Measurements from ENCODE around the gene LNP1.
"Not testable (repeated sequence)": the region's sequence is repeated elsewhere in the genome, so short reads cannot be mapped to it uniquely, and the experiment has no call there.

LNP1 gene

GRCh38 chr3:100429187-100429716 lies 27.9 kb downstream of the LNP1 start:
- DNase-seq (ENCODE audit: low read depth) = no peak

- peak; percentile 63 for DNase-seq (ENCODE audit: low read depth)
Measured at GRCh38 chr3:100436951-100437350, 35.6 kb downstream of the LNP1 start.

- DNase-seq (ENCODE audit: low read depth) = peak; percentile 26
Measured at GRCh38 chr3:100437721-100438622, 36.6 kb downstream of the LNP1 start.

- DNase-seq (ENCODE audit: low read depth) = peak; percentile 10
Measured at GRCh38 chr3:100438623-100438974, 37.3 kb downstream of the LNP1 start.

DNA sequence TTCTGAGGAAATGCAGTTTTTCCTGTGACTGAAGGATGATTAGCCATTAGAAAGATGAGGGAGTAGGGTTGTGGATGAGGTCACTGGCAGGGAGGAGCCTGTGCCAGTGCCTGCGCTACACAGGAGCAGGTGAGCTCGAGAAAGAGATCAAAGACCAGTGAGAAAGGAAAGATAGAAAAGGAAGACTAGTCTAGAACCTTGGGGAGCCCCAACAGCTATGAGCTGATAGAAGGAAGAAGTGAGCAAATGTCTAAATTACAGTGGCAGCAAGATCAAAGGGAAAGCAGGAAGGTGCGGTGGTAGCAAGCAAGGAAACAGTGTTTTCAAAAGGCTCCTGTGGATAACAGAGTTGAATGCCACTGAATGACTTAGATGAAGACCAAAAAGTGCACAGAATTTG lies 39.6 kb downstream of the LNP1 start:
- no peak for DNase-seq (ENCODE audit: low read depth)

DNA sequence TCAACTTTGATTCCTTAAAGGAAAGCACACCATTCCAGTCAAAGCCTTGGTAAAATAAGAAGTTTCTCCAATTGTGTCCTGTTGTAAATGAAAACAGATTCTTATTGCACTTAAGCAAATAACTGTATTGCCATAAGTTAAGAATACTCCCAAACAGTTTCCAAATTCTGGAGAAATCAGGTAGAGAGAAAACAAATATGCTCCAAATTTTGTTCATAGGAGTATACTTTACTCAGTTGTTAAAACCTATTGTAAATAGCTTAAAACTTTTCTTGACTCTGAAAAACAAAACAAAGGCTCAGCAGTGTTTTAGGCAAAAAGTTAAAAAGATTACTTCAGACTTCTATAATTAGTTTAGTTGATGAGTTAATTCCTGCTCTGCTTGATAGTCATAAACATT lies 42.4 kb downstream of the LNP1 start:
- no peak for DNase-seq (ENCODE audit: low read depth)

GRCh38 chr3:100447067-100447466 lies 45.7 kb downstream of the LNP1 start:
- DNase-seq (ENCODE audit: low read depth) = not testable (repeated sequence)

DNA sequence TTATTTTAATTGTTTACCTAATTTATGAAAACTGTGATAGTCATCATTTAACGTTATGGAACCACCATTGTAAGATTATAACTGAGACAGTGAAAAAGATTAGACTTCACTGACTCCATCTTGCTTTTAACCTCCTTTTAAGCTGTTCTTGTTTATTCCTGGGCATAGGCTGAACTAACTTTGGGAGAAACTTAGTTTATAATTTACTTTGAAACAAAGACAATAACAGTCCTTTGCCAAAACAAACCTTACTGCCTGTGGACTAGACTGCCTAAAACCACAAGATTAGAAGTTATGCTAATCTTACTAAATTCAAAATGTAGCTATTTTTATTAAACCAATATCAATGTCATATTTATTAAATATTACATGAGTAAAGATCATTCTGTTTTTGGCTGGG lies 46.7 kb downstream of the LNP1 start:
- DNase-seq (ENCODE audit: low read depth) = no peak

DNA sequence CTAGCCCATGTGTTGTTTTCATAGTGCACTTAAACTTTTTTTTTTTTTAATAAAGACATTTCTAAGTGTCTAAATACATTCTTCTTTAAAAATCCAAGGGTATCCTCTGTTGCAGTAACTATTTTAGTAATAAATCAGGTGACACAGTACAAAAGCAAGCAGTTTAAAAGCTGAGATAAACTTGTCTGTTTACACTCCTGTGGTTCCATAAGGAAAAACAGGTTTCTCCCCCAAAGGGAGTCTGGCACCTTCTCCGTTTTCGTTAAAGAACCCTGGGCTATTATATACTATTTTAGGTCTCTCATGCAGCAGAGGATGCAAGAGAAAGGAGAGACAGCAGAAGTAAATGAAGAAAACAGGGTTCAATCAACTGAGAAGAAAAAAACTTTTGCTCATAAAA lies 47.9 kb downstream of the LNP1 start:
- no peak for DNase-seq (ENCODE audit: low read depth)

GRCh38 chr3:100454677-100455076 lies 53.3 kb downstream of the LNP1 start:
- DNase-seq (ENCODE audit: low read depth) = no peak

DNA sequence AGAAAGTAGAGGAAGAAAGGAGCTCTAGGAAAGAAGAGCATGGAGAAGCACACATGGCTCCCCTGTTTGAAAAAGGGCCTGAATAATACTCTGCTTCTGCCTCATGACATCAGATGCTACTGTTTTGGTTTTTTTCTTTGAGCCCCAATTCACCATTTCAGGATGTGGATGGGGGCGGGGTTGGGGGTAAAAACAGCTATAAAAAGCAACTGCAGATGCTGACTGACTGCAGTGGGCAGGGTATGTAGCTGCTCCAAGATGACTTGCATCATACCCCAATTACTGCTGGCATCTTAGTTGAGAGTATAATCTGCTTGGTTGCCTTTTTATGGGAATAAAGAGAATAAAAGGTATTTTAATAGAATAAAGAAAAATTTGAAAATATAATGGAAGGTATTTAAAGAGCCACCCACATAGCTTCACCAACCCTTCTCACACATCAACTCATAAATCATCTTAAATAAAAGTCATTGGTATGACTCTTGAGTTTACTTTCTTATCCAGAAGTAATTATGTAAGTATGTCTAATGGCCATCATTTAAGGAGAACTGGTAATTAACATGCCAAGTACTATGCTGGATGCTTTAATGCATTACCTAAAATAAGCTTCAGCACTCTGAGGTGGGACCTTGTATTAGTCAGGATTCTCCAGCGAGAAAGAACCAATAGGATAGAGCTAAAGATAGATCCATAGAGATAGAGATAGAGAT lies 54.7 kb downstream of the LNP1 start:
- DNase-seq (ENCODE audit: low read depth) = no peak

GRCh38 chr3:100456745-100457144 lies 55.4 kb downstream of the LNP1 start:
- no peak for DNase-seq (ENCODE audit: low read depth)

DNA sequence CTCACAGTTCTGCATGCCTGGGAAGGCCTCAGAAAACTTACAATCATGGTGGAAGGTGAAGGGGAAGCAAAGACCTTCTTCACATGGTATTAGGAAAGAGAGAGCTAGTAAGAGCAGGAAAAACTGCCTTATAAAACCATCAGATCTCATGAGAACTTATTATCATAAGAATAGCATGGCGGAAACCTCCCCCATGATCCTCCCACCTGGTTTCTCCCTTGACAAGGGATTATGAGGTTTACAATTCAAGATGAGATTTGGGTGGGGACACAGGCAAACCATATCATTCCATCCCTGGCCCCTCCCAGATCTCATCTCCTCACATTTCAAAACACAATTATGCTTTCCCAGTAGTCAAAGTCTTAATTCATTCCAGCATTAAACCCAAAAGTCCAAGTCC lies 56.5 kb downstream of the LNP1 start:
- no peak for DNase-seq (ENCODE audit: low read depth)

DNA sequence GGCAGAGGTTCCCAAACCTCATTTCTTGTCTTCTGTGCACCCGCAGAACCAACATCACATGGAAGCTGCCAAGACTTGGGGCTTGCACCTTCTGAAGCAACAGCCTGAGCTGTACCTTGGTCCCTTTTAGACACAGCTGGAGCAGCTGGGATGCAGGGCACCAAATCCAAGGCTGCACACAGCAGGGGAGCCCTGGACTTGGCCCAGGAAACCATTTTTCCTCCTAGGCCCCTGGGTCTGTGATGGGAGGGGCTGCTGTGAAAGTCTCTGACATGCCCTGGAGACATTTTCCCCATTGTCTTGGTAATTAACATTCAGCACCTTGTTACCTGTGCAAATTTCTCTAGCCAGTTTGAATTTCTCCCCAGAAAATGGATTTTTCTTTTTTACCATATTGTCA lies 57.5 kb downstream of the LNP1 start:
- DNase-seq (ENCODE audit: low read depth) = no peak

- DNase-seq (ENCODE audit: low read depth) = peak; percentile 77
Measured at GRCh38 chr3:100463002-100463401, 61.7 kb downstream of the LNP1 start.

- no peak for DNase-seq (ENCODE audit: low read depth)
Measured at GRCh38 chr3:100463646-100464155, 62.4 kb downstream of the LNP1 start.

DNA sequence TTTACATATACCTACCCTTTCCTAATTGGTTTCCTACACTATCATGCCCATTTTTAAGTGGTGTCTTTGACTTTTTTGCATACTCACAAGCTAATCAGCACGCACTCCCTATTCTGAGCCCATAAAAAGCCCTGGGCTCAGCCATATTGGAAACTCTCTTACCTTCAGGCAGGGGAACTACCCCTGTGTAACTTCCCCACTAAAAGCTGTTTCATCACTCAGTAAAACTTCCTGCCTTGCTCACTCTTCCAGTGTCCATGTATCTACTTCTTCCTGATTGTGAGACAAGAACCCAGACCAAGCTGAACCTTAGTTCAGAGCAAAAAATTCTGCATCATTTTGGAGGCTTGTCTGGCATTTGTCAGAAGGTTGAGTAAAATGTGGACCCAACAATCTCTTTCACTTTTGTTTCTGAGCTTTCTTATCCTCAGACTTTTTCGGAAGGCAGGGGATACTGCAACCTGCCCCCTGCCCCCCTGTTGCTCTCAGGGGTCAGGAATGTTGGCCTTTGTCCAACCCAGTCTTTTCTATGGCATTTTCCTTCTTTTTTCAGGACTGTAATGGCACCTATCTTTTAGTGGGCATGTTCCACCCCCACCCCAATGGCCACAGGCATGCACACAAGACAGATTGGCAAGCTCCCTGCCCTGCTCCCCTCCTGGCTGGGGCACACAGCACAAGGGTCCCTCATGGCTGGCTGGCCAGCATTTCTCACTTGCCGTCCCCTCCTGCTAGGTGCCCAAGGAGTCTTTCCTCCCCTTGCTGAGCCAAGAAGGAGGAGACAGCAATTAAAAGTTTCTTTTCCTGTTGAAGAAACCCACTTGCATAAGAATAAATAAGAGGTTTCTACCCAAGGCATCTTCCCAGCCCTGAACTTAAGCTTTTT lies 64.8 kb downstream of the LNP1 start:
- DNase-seq (ENCODE audit: low read depth) = no peak

DNA sequence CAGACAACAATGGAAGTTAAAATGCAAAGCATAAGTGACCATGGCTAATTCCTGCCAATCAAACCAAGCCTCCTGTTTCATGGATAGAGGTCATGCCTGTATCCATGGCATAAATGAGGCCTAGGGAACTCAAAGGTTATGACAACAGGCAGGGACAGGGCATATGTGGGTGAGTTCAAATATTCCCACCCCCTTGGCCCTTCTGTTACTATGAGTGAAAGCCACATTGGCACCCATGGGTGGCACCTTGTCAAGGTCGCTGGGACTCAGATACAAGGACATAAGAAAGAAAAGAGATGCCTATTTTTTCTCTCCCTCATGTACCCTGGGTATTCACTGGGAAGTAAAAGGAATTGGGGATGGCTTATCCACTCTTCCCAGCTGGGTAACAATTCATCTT lies 65.8 kb downstream of the LNP1 start:
- DNase-seq (ENCODE audit: low read depth) = no peak

DNA sequence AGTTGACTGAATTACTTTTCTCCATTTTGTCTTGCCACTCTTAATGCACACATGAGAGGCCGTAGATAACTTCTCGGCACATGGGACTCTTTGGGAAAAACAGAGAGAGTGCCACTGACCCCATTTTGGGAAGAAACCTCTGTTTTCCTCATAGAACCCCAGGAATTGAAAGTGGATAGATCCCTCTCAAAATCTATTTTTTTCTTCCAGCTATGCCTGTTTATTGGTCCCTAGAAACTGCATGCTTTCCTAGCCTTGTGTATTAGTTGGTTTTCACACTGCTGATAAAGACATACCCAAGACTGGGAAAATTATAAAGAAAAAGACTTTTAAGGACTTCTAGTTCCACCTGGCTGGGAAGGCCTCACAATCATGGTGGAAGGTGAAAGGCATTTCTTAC lies 67.3 kb downstream of the LNP1 start:
- no peak for DNase-seq (ENCODE audit: low read depth)

DNA sequence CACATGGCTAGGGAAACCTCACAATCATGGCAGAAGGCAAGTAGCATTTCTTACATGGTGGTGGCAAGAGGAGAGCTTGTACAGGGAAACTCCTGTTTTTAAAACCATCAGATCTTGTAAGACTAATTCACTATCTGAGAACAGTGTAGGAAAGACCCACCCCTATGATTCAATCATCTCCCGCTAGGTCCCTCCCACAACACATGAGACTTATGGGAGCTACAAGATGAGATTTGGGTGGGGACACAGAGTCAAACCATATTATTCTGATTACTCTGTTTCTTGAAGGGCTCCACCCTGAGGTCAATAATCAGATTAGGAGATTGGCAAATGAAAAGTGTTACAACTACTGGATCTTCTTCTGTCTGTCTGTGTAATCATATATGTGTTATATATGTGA lies 69.6 kb downstream of the LNP1 start:
- no peak for DNase-seq (ENCODE audit: low read depth)

DNA sequence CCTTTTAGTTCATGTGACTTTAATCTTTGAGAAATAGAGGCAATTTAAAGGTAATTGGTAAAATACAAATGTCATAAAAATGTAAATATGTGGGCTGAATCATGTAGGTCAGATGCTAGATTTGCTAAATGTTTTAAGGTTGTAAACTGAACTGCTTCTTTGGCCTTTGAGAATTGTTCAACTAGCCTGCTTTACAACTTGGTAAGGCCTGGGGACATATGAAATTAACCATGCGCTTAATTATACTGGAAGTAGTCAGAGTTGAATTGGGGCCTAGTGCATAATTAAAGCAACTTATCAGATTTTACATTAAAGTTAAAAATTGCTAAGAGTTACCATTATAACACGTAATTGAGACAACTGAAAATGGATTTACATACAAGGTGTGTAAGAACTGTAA lies 70.1 kb downstream of the LNP1 start:
- no peak for DNase-seq (ENCODE audit: low read depth)

DNA sequence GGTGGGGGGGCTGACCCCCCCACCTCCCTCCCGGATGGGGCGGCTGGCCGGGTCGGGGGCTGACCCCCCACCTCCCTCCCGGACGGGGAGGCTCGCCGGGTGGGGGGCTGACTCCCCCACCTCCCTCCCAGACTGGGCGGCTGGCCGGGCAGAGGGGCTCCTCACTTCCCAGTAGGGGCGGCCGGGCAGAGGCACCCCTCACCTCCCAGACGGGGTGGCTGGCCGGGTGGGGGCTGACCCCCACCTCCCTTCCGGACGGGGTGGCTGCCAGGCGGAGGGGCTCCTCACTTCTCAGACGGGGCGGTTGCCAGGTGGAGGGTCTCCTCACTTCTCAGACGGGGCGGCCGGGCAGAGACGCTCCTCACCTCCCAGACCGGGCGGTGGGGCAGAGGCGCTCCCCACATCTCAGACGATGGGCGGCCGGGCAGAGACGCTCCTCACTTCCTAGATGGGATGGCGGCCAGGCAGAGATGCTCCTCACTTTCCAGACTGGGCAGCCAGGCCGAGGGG lies 76.6 kb downstream of the LNP1 start:
- not testable (repeated sequence) for DNase-seq (ENCODE audit: low read depth)
